Hepatocyte (in vitro differentiated cells): ENCODE measurements around the gene CAMSAP1.

ENCODE experiments used
- EZH2 ChIP-seq: fragments of 200-600 bp; sonication (generic); IDR thresholded peaks from 2 replicates; pipeline ENCODE4 v1.6.1; 2016; ENCODE audit warnings: antibody characterized with exemption, mild to moderate bottlenecking, borderline replicate concordance
- EZH2phosphoT487 ChIP-seq: fragments of 200-600 bp; sonication (generic); IDR thresholded peaks from one replicate; pipeline ENCODE4 v1.6.1; 2018; ENCODE audit warnings: antibody characterized with exemption, mild to moderate bottlenecking, low read depth, moderate library complexity; ENCODE audit not compliant: unreplicated experiment, severe bottlenecking
- TF ChIP-seq, protein P1 (sequence below): fragments of 200-600 bp; sonication (generic); IDR thresholded peaks from 2 replicates; pipeline ENCODE4 v1.5.1; 2016; ENCODE audit warnings: antibody characterized with exemption, mild to moderate bottlenecking; ENCODE audit not compliant: poor library complexity

DNA sequence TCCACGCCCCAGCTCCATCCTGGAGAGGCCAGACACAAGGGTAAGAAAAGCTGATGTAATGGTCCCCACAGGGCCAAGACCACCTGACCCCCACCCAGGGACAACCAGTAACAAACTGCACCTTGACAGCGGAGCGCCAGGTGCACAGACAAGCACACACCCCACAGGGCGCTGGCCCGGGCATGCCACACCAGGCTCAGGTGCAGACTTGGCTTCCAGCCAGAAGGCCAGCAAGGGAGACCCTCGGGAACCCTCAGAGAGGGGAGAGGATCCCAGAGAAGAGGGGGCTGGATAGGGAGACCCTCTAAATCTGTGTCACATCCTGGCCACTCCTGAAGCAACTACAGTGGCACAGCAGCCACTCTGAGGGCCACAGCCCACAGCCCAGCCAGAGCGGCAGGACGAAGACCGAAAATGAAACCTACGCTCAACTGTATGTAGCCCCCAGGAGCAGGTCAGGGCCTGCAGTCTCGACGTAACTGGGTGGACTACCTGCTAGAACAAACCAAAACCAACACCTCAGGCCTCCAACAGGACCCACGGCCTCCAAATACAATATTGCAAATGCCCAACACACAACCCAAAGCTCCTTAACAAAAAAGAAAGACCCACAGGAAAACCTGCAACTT lies 18.5 kb downstream of the CAMSAP1 start:
- TF ChIP-seq, protein P1, sequence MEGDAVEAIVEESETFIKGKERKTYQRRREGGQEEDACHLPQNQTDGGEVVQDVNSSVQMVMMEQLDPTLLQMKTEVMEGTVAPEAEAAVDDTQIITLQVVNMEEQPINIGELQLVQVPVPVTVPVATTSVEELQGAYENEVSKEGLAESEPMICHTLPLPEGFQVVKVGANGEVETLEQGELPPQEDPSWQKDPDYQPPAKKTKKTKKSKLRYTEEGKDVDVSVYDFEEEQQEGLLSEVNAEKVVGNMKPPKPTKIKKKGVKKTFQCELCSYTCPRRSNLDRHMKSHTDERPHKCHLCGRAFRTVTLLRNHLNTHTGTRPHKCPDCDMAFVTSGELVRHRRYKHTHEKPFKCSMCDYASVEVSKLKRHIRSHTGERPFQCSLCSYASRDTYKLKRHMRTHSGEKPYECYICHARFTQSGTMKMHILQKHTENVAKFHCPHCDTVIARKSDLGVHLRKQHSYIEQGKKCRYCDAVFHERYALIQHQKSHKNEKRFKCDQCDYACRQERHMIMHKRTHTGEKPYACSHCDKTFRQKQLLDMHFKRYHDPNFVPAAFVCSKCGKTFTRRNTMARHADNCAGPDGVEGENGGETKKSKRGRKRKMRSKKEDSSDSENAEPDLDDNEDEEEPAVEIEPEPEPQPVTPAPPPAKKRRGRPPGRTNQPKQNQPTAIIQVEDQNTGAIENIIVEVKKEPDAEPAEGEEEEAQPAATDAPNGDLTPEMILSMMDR = no peak
- no peak for TF ChIP-seq EZH2phosphoT487
- no peak for TF ChIP-seq EZH2
